ENCODE results near the gene NOX1.
"Not testable (repeated sequence)": the region's sequence is repeated elsewhere in the genome, so short reads cannot be mapped to it uniquely, and the experiment has no call there.

The NOX1 gene

GRCh38 chrX:100819534-100819836 is 54.7 kb downstream of the NOX1 start:
- DNase-seq: no peak

GRCh38 chrX:100817340-100817739 is 56.8 kb downstream of the NOX1 start:
- DNase-seq: no peak

- no peak for DNase-seq
Observed at GRCh38 chrX:100812216-100813158, 61.7 kb downstream of the NOX1 start.

- DNase-seq: not testable (repeated sequence)
Observed at GRCh38 chrX:100808265-100808664, 65.9 kb downstream of the NOX1 start.

GRCh38 chrX:100804780-100805179 is 69.4 kb downstream of the NOX1 start:
- DNase-seq: no peak

- no peak for DNase-seq
Observed at GRCh38 chrX:100802843-100803242, 71.3 kb downstream of the NOX1 start.

GRCh38 chrX:100798484-100799214 is 75.5 kb downstream of the NOX1 start:
- DNase-seq: no peak

- no peak for DNase-seq
Observed at GRCh38 chrX:100797359-100797758, 76.8 kb downstream of the NOX1 start.

- not testable (repeated sequence) for DNase-seq
Observed at GRCh38 chrX:100796371-100796770, 77.8 kb downstream of the NOX1 start.

Data from GDM1 (cell line).